K562 (cell line): Measurements from ENCODE around the gene ETV3L. TPM values are rescaled to one million over a fixed set of nuclear protein-coding genes. Genes with fewer than 3 reads are reported as not detected.

Experiments used
- ATAC-seq: fragments of 200-7000 bp; cut with Tn5 transposase; 3 replicates; pipeline ENCODE4 v1.9.1; 2020; ENCODE audit warnings: moderate library complexity
- BruUV-seq: library from RNA; stranded (reverse); fragments of 400-500 nt; replicated peaks from 2 replicates; lab custom pipeline; 2021; lab: Mats Ljungman, UMichigan
- CTCF ChIA-PET: fragments of 300-600 bp; formaldehyde crosslinking; extraction: SDS; loops from one replicate; lab custom pipeline; 2021; ENCODE audit warnings: low intra/inter-chr PET ratio; lab: Yijun Ruan, JAX
- POLR2A ChIA-PET: fragments of 300-600, 350-650 bp; sonication (Branson Sonifier 250); formaldehyde crosslinking; extraction: SDS; loops from one replicate; lab custom pipeline; 2021; ENCODE audit warnings: antibody characterized with exemption, inconsistent platforms; lab: Yijun Ruan, JAX
- DNase-seq, 4 experiments: peaks; one replicate each; pipeline versions ENCODE4 v3.0.0 to v3.0.0-alpha.2; 2011 to 2018; ENCODE audit warnings: low spot score in 3 of 4, mixed read lengths in 3 of 4; ENCODE audit errors: extremely low read depth in 1 of 4
- FAIRE-seq: peaks from 2 replicates; lab custom pipeline; 2011; peaks lifted over from hg19 to GRCh38; lab: Jason Lieb, UNC
- H2AFZ ChIP-seq: 2 replicates; pipeline ENCODE4 v1.6.0; 2011; ENCODE audit warnings: low read depth, low read length, control low read depth, inconsistent platforms
- H3K27ac ChIP-seq: fragments of 200-600 bp; 3 replicates; pipeline ENCODE4 v1.8.0; 2011; ENCODE audit warnings: low read depth, mild to moderate bottlenecking, control low read depth, inconsistent platforms, low read length, moderate library complexity, mixed read lengths; ENCODE audit errors: extremely low read depth
- H3K27me3 ChIP-seq, 2 experiments: fragments of 300-600 bp in 1 of 2; 2 replicates in 1 of 2; 3 replicates in 1 of 2; pipeline versions ENCODE4 v1.6.0 to v1.8.0; 2011; ENCODE audit warnings: inconsistent platforms in 2 of 2, low read length in 2 of 2, mild to moderate bottlenecking in 1 of 2, mixed read lengths in 1 of 2, moderate library complexity in 1 of 2; ENCODE audit not compliant: control insufficient read depth in 2 of 2, insufficient read depth in 2 of 2
- H3K36me3 ChIP-seq: fragments of 300-600 bp; 3 replicates; pipeline ENCODE4 v1.8.0; 2011; ENCODE audit warnings: mild to moderate bottlenecking, low read length, inconsistent platforms; ENCODE audit not compliant: control insufficient read depth, insufficient read depth
- H3K4me1 ChIP-seq, 2 experiments: fragments of 200-600 bp in 1 of 2; replicated peaks in 1 of 2; 2 replicates in 1 of 2; 3 replicates in 1 of 2; pipeline versions ENCODE4 v1.5.1 to v1.8.0; 2011; ENCODE audit warnings: inconsistent platforms in 2 of 2, low read length in 2 of 2, mild to moderate bottlenecking in 1 of 2, mixed read lengths in 1 of 2, moderate library complexity in 1 of 2; ENCODE audit not compliant: control insufficient read depth in 2 of 2, insufficient read depth in 2 of 2
- H3K4me2 ChIP-seq: 2 replicates; pipeline ENCODE4 v1.6.1; 2011; ENCODE audit warnings: low read length, control low read depth, inconsistent platforms, mixed read lengths; ENCODE audit not compliant: insufficient read depth
- H3K4me3 ChIP-seq: fragments of 200-600 bp; sonication (generic), shearing (Covaris generic); 2 replicates; pipeline ENCODE4 v1.5.1; 2016; ENCODE audit warnings: control low read depth, inconsistent platforms
- H3K79me2 ChIP-seq: fragments of 200-600 bp; 3 replicates; pipeline ENCODE4 v1.8.0; 2011; ENCODE audit warnings: low read length, inconsistent platforms; ENCODE audit not compliant: control insufficient read depth, insufficient read depth
- H3K9ac ChIP-seq, 2 experiments: 2 replicates each; pipeline versions ENCODE4 v1.6.0 to v1.6.1; 2011; ENCODE audit warnings: low read depth in 2 of 2, low read length in 2 of 2, control low read depth in 1 of 2, inconsistent platforms in 1 of 2, mild to moderate bottlenecking in 1 of 2, mixed read lengths in 1 of 2; ENCODE audit not compliant: insufficient read depth in 1 of 2
- H3K9me1 ChIP-seq: one replicate; pipeline ENCODE4 v1.6.0; 2011; ENCODE audit warnings: inconsistent platforms, mild to moderate bottlenecking, low read length, moderate library complexity; ENCODE audit not compliant: control insufficient read depth, insufficient read depth
- H3K9me3 ChIP-seq: replicated peaks from 2 replicates; pipeline ENCODE4 v1.5.1; 2011; ENCODE audit warnings: low read depth, low read length, inconsistent platforms; ENCODE audit not compliant: control insufficient read depth, insufficient read depth
- H4K20me1 ChIP-seq: replicated peaks from 2 replicates; pipeline ENCODE4 v1.6.1; 2011; ENCODE audit warnings: low read length, inconsistent platforms, mixed read lengths; ENCODE audit not compliant: control insufficient read depth, insufficient read depth
- CC2D1A ChIP-seq: fragments of 450-650 bp; IDR thresholded peaks from 2 replicates; pipeline ENCODE4 v1.6.1; 2017; ENCODE audit warnings: mild to moderate bottlenecking
- IRF1 ChIP-seq: sonication (generic); formaldehyde crosslinking; IDR thresholded peaks from 2 replicates; pipeline ENCODE4 v1.8.0; 2022; ENCODE audit warnings: missing genetic modification reagents, mild to moderate bottlenecking, borderline replicate concordance
- IRF2 ChIP-seq: sonication (generic); formaldehyde crosslinking; IDR thresholded peaks from 2 replicates; pipeline ENCODE4 v1.8.1; 2022; ENCODE audit warnings: mild to moderate bottlenecking, missing genetic modification reagents
- ZNF232 ChIP-seq: sonication (generic); formaldehyde crosslinking; IDR thresholded peaks from 2 replicates; pipeline ENCODE4 v1.8.0; 2022; ENCODE audit warnings: mild to moderate bottlenecking, missing genetic modification reagents
- WGBS: fragments of 100-300 bp; shearing (Covaris generic); methylation state at CpG from one replicate; pipeline ENCODE4 v1.1.6; 2016; ENCODE audit warnings: low coverage, mixed read lengths; ENCODE audit not compliant: insufficient coverage; ENCODE audit errors: missing lambda C conversion rate; 5-methylcytosine and 5-hydroxymethylcytosine counted together
- in situ Hi-C: fragments of 300-500 bp; cut with MboI; formaldehyde crosslinking; loops from 4 replicates; pipeline ENCODE4 v1.15.0; 2018; ENCODE audit warnings: inconsistent platforms, mixed read lengths
- intact Hi-C: fragments of 100-400 bp; cut with micrococcal nuclease; formaldehyde crosslinking; loops from 2 replicates; pipeline ENCODE4 v1.14.2; 2022
- polyA plus RNA-seq, 8 experiments: library from polyadenylated mRNA; depleted of rRNA in 4 of 8; stranded (reverse) in 5 of 8; unstranded in 3 of 8; fragments of >200 nt; fragmentation: Nextera tagmentation in 2 of 8; fragmentation: Illumina TruSeq in 1 of 8; extraction: Ambion mirVana in 2 of 8; extraction: Trizol in 1 of 8; gene quantifications; 2 replicates each; pipeline versions ENCODE4 v1.2.1 to v1.2.3, GENCODE V29; 2011 to 2014; ENCODE audit warnings: inconsistent platforms in 1 of 8, missing spikeins in 1 of 8
- total RNA-seq, 7 experiments: library from RNA; depleted of rRNA in 6 of 7; stranded (reverse); fragments of >200 nt in 6 of 7; fragmentation: Illumina TruSeq in 2 of 7; extraction: Trizol in 2 of 7; gene quantifications; 2 replicates each; pipeline versions ENCODE4 v1.2.1 to v1.2.3, GENCODE V29; 2011 to 2021; ENCODE audit warnings: low replicate concordance in 1 of 7
- TF ChIP-seq, protein P1 (sequence below): sonication (generic); IDR thresholded peaks from 2 replicates; pipeline ENCODE4 v1.6.1; 2016
- TF ChIP-seq, protein P2 (sequence below): fragments of 450-650 bp; formaldehyde crosslinking; IDR thresholded peaks from 2 replicates; pipeline ENCODE4 v1.4.0; 2020; ENCODE audit warnings: mild to moderate bottlenecking, moderate library complexity

ETV3L gene
- total and polyA plus RNA-seq, 9 of the 15 experiments (the other 6 are each of a cell fraction or from before 2014, with no cell fraction given) = not detected

- Histone ChIP-seq H3K9ac (no peak overlapping the region), H3K27me3 (peaks cover 67 to 91% of the 10 kb centered on the region in 2 experiments), H3K4me3 (no peak overlapping the region), H3K9me1 (no peaks in the 10 kb centered on the region), H3K36me3 (no peaks in the 10 kb centered on the region), H4K20me1 (0 out of 2 replicates have a peak, but pooled peaks cover 12% of the 10 kb centered on the region), H3K4me2 (no peak overlapping the region), H3K4me1 (peaks cover 0 to 8% of the 10 kb centered on the region in 2 experiments; a peak in 1 of 5 replicates), H3K27ac (no peak overlapping the region), H3K79me2 (no peaks in the 10 kb centered on the region), H2AFZ (no peak overlapping the region), H3K9me3 (no peaks in the 10 kb centered on the region)
- DNase-seq = no peak
- in situ Hi-C loops (no loop called here), intact Hi-C loops (no loop called here)
- WGBS = 0% methylated on average over 6 of the region's 6 CpGs
- TF ChIP-seq CC2D1A (no peak), ZNF232 (CRISPR knock-in tag) (no peak), IRF2 (no peak), IRF1 (CRISPR knock-in tag) (no peak)
- TF ChIP-seq, protein P1, sequence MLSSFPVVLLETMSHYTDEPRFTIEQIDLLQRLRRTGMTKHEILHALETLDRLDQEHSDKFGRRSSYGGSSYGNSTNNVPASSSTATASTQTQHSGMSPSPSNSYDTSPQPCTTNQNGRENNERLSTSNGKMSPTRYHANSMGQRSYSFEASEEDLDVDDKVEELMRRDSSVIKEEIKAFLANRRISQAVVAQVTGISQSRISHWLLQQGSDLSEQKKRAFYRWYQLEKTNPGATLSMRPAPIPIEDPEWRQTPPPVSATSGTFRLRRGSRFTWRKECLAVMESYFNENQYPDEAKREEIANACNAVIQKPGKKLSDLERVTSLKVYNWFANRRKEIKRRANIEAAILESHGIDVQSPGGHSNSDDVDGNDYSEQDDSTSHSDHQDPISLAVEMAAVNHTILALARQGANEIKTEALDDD = no peak
- TF ChIP-seq, protein P2, sequence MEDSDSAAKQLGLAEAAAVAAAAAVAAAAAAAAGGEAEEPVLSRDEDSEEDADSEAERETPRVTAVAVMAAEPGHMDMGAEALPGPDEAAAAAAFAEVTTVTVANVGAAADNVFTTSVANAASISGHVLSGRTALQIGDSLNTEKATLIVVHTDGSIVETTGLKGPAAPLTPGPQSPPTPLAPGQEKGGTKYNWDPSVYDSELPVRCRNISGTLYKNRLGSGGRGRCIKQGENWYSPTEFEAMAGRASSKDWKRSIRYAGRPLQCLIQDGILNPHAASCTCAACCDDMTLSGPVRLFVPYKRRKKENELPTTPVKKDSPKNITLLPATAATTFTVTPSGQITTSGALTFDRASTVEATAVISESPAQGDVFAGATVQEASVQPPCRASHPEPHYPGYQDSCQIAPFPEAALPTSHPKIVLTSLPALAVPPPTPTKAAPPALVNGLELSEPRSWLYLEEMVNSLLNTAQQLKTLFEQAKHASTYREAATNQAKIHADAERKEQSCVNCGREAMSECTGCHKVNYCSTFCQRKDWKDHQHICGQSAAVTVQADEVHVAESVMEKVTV (CRISPR knock-in tag) = no peak
- ChIA-PET CTCF (no interaction called here), POLR2A (interaction anchor here (0.6 to 1.9 kb wide), 3 partner anchors 17 to 219 kb away, joined by 3 to 5 read pairs (median 3); no protein-coding TSS in a partner anchor)
- no peak for FAIRE-seq
- BruUV-seq = no TSS peak
- no peak for ATAC-seq
Measured at GRCh38 chr1:157106813-157107189, 7.2 kb upstream of the ETV3L start.
